ENCODE measurements around the gene FITM2.
"Not testable (repeated sequence)": the region's sequence is repeated elsewhere in the genome, so short reads cannot be mapped to it uniquely, and the experiment has no call there.

The FITM2 gene

GRCh38 chr20:44301285-44301684 is 9.7 kb downstream of the FITM2 start:
- Histone ChIP-seq H3K27me3 (replicated peaks) (no peaks in the 10 kb centered on the region), H3K4me3 (ENCODE audit: low read depth, low read length) (no peak overlapping the region), H3K36me3 (replicated peaks) (no peaks in the 10 kb centered on the region), H3K27ac (no peak overlapping the region)
- no peak for TF ChIP-seq CTCF (IDR thresholded peaks at IDR 0.05; ENCODE audit: low read depth, low read length, missing control alignments)
- in situ Hi-C loops (cut with HindIII; ENCODE audit: low pct_ligation_motif_present, low sequenced_read_pairs): no loop called here
- DNase-seq: no peak

GRCh38 chr20:44299011-44299535 is 11.9 kb downstream of the FITM2 start:
- H3K4me3 ChIP-seq (ENCODE audit: low read depth, low read length); in situ Hi-C loops (cut with HindIII; ENCODE audit: low pct_ligation_motif_present, low sequenced_read_pairs); H3K27ac ChIP-seq; H3K27me3 ChIP-seq (replicated peaks); H3K36me3 ChIP-seq (replicated peaks); DNase-seq: not testable (repeated sequence)

- no peaks in the 10 kb centered on the region for H3K36me3 ChIP-seq (replicated peaks)
- H3K4me3 ChIP-seq (ENCODE audit: low read depth, low read length): no peak overlapping the region
- H3K27ac ChIP-seq: no peak overlapping the region
- no peak for TF ChIP-seq CTCF (IDR thresholded peaks at IDR 0.05; ENCODE audit: low read depth, low read length, missing control alignments)
- in situ Hi-C loops (cut with HindIII; ENCODE audit: low pct_ligation_motif_present, low sequenced_read_pairs): no loop called here
- no peaks in the 10 kb centered on the region for H3K27me3 ChIP-seq (replicated peaks)
- no peak for DNase-seq
Observed at GRCh38 chr20:44297721-44298120, 13.3 kb downstream of the FITM2 start.

GRCh38 chr20:44296011-44296410 is 15.0 kb downstream of the FITM2 start:
- TF ChIP-seq CTCF (IDR thresholded peaks at IDR 0.05; ENCODE audit: low read depth, low read length, missing control alignments): no peak
- no peak overlapping the region for H3K27ac ChIP-seq
- no peak for DNase-seq
- in situ Hi-C loops (cut with HindIII; ENCODE audit: low pct_ligation_motif_present, low sequenced_read_pairs): no loop called here
- no peak overlapping the region for H3K4me3 ChIP-seq (ENCODE audit: low read depth, low read length)
- H3K36me3 ChIP-seq (replicated peaks): no peaks in the 10 kb centered on the region
- H3K27me3 ChIP-seq (replicated peaks): no peaks in the 10 kb centered on the region

- no peak for TF ChIP-seq CTCF (IDR thresholded peaks at IDR 0.05; ENCODE audit: low read depth, low read length, missing control alignments)
- H3K27me3 ChIP-seq (replicated peaks): no peaks in the 10 kb centered on the region
- H3K4me3 ChIP-seq (ENCODE audit: low read depth, low read length): no peak overlapping the region
- DNase-seq: no peak
- H3K36me3 ChIP-seq (replicated peaks): no peaks in the 10 kb centered on the region
- H3K27ac ChIP-seq: no peak overlapping the region
- in situ Hi-C loops (cut with HindIII; ENCODE audit: low pct_ligation_motif_present, low sequenced_read_pairs): no loop called here
Observed at GRCh38 chr20:44291754-44292153, 19.2 kb downstream of the FITM2 start.

GRCh38 chr20:44288252-44288651 is 22.8 kb downstream of the FITM2 start:
- Histone ChIP-seq H3K27ac (no peak overlapping the region), H3K27me3 (replicated peaks) (no peaks in the 10 kb centered on the region), H3K4me3 (ENCODE audit: low read depth, low read length) (no peak overlapping the region), H3K36me3 (replicated peaks) (no peaks in the 10 kb centered on the region)
- in situ Hi-C loops (cut with HindIII; ENCODE audit: low pct_ligation_motif_present, low sequenced_read_pairs): no loop called here
- no peak for DNase-seq
- TF ChIP-seq CTCF (IDR thresholded peaks at IDR 0.05; ENCODE audit: low read depth, low read length, missing control alignments): no peak
